HL-60 (cell line): ENCODE measurements around the gene MPLKIP.
"Not testable (repeated sequence)": the region's sequence is repeated elsewhere in the genome, so short reads cannot be mapped to it uniquely, and the experiment has no call there.

Experiments used
- POLR2AphosphoS5 ChIP-seq: IDR thresholded peaks from 2 replicates; pipeline ENCODE4 v1.6.1; 2012; ENCODE audit warnings: low read depth
- TF ChIP-seq, protein P1 (sequence below): IDR thresholded peaks from one replicate; pipeline ENCODE4 v1.5.1; 2011; ENCODE audit warnings: low read length, control low read depth, inconsistent platforms; ENCODE audit not compliant: insufficient read depth
- TF ChIP-seq, protein P2 (sequence below): IDR thresholded peaks from 2 replicates; pipeline ENCODE4 v1.6.1; 2012; ENCODE audit warnings: low read depth; ENCODE audit not compliant: insufficient replicate concordance

DNA sequence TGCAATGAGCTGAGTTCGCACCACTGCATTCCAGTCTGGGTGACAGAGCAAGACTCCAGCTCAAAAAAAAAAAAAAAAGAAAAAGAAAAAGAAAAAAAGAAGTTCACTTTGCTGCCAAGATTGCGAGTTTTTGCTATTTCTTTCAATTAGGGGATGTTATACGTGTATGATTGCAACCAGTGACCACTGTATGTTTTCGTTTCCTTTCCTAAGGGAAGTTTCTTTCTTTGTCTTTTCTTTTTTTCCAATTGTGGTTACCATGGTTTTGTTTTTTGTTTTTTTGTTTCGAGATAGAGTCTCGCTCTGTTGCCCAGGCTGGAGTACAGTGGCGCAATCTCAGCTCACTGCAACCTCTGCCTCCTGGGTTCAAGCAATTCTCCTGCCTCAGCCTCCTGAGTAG is 16.2 kb downstream of the MPLKIP start:
- TF ChIP-seq, protein P1, sequence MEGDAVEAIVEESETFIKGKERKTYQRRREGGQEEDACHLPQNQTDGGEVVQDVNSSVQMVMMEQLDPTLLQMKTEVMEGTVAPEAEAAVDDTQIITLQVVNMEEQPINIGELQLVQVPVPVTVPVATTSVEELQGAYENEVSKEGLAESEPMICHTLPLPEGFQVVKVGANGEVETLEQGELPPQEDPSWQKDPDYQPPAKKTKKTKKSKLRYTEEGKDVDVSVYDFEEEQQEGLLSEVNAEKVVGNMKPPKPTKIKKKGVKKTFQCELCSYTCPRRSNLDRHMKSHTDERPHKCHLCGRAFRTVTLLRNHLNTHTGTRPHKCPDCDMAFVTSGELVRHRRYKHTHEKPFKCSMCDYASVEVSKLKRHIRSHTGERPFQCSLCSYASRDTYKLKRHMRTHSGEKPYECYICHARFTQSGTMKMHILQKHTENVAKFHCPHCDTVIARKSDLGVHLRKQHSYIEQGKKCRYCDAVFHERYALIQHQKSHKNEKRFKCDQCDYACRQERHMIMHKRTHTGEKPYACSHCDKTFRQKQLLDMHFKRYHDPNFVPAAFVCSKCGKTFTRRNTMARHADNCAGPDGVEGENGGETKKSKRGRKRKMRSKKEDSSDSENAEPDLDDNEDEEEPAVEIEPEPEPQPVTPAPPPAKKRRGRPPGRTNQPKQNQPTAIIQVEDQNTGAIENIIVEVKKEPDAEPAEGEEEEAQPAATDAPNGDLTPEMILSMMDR = not testable (repeated sequence)
- not testable (repeated sequence) for TF ChIP-seq POLR2AphosphoS5
- TF ChIP-seq, protein P2, sequence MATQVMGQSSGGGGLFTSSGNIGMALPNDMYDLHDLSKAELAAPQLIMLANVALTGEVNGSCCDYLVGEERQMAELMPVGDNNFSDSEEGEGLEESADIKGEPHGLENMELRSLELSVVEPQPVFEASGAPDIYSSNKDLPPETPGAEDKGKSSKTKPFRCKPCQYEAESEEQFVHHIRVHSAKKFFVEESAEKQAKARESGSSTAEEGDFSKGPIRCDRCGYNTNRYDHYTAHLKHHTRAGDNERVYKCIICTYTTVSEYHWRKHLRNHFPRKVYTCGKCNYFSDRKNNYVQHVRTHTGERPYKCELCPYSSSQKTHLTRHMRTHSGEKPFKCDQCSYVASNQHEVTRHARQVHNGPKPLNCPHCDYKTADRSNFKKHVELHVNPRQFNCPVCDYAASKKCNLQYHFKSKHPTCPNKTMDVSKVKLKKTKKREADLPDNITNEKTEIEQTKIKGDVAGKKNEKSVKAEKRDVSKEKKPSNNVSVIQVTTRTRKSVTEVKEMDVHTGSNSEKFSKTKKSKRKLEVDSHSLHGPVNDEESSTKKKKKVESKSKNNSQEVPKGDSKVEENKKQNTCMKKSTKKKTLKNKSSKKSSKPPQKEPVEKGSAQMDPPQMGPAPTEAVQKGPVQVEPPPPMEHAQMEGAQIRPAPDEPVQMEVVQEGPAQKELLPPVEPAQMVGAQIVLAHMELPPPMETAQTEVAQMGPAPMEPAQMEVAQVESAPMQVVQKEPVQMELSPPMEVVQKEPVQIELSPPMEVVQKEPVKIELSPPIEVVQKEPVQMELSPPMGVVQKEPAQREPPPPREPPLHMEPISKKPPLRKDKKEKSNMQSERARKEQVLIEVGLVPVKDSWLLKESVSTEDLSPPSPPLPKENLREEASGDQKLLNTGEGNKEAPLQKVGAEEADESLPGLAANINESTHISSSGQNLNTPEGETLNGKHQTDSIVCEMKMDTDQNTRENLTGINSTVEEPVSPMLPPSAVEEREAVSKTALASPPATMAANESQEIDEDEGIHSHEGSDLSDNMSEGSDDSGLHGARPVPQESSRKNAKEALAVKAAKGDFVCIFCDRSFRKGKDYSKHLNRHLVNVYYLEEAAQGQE = not testable (repeated sequence)
